Right renal cortex interstitium (tissue), 3 donors: ENCODE measurements around the gene OR7C1. TPM values are rescaled to one million over a fixed set of nuclear protein-coding genes. Genes with fewer than 3 reads are reported as not detected.
"Not testable (repeated sequence)": the region's sequence is repeated elsewhere in the genome, so short reads cannot be mapped to it uniquely, and the experiment has no call there.

ENCODE experiments used
- DNase-seq, 3 donors: peaks; one replicate each; pipeline ENCODE4 v3.0.0-alpha.2; 2013; ENCODE audit warnings: low read depth in 3 of 3, low spot score in 2 of 3
- polyA plus RNA-seq, 3 donors: library from polyadenylated mRNA; unstranded; fragments of 120-200 nt; gene quantifications; one replicate each; pipeline ENCODE4 v1.2.1, GENCODE V29; 2013; ENCODE audit not compliant: insufficient read length in 3 of 3

OR7C1 gene
- under 1 TPM; 0.08 to 0.17 (median 0.10) TPM for polyA plus RNA-seq

DNA sequence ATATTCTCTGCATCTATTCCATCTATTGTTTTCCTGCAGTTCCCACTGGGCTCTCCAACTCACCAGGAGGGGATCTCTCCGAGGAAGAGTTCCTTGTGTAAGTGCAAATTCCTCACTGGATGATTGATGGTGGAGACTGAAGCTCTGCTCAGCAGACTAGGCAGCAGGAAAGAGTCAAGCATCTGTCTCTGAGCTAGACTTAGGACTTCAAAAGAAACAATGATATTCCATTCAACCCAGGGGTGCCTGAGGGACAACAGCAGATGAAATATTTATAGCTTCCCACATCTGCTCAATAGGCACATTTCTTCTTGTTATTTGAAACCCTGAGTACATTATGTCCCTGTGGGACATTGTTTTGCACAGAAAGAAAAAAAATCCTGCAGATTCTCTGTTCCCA lies at the start of gene OR7C1, which contains the start of gene OR7A5:
OR7C1 (minus strand) TSS at position 175 of the 400 bp plus-strand sequence. CDS start 35,049 bp downstream, outside the sequence.
OR7A5 (minus strand) TSS at position 175 of the 400 bp plus-strand sequence. CDS start 6,944 bp downstream, outside the sequence.
- DNase-seq = peak; percentile 17 to 53 (median 47)

DNA sequence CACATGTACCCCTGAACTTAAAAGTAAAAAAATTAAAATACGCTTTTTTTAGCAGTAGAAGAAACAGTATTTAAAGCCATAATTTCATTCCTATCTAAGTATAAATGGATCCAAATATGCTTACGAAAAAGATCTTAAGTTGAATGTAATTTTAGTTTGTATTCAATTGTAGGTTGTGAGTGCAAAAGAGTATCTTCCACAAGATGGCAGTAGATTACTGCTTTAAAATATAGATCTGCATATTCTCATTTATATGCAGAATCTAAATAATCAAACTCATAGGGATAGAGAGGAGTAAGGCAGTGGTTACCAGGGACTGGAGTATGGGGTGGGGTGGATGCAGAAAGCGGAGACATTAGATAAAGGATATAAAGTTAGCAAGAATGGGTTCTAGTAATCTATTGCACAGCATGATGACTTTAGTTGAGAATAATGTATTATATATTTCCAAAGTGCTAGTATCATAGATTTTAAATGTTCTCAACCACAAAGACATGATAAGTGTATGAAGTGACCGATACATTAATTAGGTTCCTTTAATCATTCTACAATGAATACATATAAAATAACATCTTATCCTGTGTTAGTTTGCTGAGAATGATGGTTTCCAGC lies 36.7 kb upstream of the OR7C1 start:
- DNase-seq = no peak

DNA sequence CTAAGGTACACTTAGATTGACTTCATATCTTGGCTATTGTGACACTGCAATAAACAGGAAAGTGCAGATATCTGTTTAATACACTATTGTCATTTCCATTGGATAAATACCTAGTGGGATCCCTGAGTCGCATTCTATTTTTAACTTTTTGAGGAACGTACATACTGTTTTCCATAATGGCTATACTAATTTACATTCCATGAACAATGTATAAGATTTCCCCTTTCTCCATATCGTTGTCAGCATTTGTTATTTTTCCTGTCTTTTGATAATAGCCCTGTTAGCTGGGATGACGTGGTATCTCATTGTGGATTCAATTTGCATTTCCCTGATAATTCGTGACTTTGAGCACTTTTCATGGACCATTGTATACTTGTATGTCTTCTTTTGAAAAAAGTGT lies 33.5 kb upstream of the OR7C1 start:
- DNase-seq = no peak

GRCh38 chr19:14848822-14849221 lies 13.8 kb upstream of the OR7C1 start, which contains the start of gene OR7A10:
OR7A10 (minus strand) TSS chr19:14848922; CDS start chr19:14841877, 7,045 bp downstream.
- DNase-seq = no peak

DNA sequence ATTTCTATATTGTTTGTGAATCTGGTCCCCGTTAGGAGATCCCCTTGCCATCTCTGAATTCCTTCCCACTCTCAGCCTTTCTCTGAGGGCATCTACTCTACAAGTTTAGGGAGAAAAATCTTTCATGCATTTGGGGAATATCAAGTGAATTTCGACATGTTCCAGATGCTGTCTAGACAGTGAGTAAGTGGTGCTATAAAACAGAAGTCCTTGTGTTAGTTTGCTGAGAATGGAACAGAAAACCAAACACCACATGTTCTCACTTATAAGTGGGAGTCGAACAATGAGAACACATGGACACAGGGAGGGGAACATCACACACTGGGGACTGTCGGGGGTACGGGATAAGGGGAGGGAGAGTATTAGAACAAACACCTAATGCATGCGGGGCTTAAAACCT lies 8.6 kb upstream of the OR7C1 start:
- DNase-seq = peak in 1 of 3 donors; percentile 21

- no peak for DNase-seq
Observed at GRCh38 chr19:14843169-14843568, 8.2 kb upstream of the OR7C1 start.

- no peak for DNase-seq
Observed at GRCh38 chr19:14840206-14840605, 5.2 kb upstream of the OR7C1 start.

- no peak for DNase-seq
Observed at GRCh38 chr19:14837391-14837790, 2.4 kb upstream of the OR7C1 start.

- DNase-seq = no peak
Observed at GRCh38 chr19:14830702-14831101, 4.3 kb downstream of the OR7C1 start.

- no peak for DNase-seq
Observed at GRCh38 chr19:14826006-14826405, 9.0 kb downstream of the OR7C1 start.

- DNase-seq = no peak
Observed at GRCh38 chr19:14821937-14822336, 13.0 kb downstream of the OR7C1 start.

- no peak for DNase-seq
Observed at GRCh38 chr19:14818588-14818987, 16.4 kb downstream of the OR7C1 start.

GRCh38 chr19:14817052-14817451 lies 17.9 kb downstream of the OR7C1 start:
- DNase-seq = no peak

DNA sequence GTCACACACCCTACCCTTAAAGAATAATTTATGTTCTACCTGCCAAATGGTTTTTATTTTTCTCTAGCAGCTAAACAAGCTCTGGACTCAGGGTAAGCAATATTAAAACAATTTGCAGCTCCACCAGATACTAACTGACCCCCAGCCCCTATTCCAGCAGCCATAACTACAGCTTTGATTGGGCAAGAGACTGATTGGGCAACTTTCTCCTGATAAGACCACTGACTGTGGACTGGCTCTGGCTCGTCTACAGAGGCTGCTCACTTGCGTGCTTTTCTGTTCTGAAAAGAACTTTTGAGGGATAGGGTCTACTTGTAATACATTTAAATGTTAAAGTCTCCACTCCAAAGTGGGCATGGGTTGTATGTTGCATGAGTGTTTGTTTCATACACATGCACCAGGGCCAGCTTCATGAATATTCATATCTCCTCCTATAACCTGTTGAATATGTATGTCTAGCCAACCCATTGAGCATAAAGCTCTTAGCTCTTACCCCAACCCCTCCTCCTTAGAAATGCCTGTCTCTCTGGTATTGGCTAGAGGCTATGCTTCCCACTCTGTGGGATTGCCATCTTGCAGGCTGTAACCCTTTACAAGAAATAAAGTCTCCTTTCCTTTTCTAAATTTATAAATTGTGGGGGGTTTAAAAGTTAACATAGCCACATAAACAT lies 19.9 kb downstream of the OR7C1 start:
- no peak for DNase-seq

DNA sequence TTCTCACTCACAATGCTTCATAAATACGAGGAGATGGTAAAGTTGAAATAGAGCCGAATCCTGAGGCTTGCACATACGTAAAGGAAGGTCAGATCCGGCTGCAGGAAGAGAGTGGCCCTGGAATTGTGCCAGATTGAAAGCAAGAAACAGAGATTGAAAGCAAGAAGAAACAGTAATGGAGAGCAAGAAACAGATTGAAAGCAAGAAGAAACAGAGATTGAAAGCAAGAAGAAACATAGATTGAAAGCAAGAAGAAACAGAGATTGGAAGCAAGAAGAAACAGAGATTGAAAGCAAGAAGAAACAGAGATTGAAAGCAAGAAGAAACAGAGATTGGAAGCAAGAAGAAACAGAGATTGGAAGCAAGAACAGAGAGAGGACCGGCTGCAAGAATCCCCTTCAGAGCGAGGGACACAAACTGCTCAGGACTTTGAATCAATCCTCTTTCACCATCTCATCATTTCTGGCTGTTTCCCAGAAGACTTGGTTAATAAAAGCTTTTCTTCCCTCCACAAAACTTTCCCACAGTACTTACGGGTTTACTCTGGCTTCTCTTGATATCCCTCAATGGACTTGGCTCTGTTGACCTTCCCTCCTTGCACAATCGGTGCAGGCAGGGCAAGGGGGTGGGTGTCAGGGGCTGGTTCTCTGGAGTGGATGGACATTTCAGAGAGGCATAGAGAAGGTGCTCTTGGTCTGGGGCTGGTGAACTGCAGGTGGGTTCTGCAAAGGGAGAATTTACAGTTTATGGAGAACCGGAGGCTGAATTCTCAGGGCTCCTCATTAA lies 25.5 kb downstream of the OR7C1 start:
- no peak for DNase-seq

GRCh38 chr19:14804765-14805164 lies 30.2 kb downstream of the OR7C1 start:
- no peak for DNase-seq

GRCh38 chr19:14798760-14799159 lies 36.2 kb downstream of the OR7C1 start:
- no peak for DNase-seq

- no peak for DNase-seq
Observed at GRCh38 chr19:14796021-14796420, 39.0 kb downstream of the OR7C1 start.

DNA sequence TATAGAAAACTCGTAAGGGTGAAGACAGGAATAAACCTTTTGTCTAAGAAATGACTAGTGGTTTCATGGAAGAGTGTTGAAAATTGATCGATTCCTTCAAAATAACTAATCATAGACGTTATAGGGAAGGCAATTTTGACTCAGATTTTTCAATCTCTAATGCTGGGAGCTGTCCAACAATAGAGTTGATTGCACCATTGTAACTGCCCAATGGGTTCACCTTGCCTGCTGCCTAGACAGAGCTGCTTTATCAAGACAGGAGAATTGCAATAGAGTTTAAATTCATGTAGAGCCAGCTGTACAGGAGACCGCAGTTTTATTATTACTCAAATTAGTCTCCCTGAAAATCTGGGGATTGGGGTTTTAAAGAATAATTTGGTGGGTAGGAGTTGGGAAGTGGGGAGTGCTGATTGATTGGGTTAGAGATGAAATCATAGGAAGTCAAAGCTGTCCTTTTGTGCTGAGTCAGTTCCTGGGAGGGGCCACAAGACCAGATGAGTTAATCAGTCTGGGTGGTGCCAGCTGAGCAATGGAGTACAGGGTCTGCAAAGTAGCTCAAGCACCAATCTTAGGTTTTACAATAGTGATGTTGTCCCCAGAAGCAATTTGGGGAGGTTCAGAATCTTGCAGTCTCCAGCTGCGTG lies 39.8 kb downstream of the OR7C1 start:
- no peak for DNase-seq

GRCh38 chr19:14792250-14792649 lies 42.7 kb downstream of the OR7C1 start:
- DNase-seq = not testable (repeated sequence)

DNA sequence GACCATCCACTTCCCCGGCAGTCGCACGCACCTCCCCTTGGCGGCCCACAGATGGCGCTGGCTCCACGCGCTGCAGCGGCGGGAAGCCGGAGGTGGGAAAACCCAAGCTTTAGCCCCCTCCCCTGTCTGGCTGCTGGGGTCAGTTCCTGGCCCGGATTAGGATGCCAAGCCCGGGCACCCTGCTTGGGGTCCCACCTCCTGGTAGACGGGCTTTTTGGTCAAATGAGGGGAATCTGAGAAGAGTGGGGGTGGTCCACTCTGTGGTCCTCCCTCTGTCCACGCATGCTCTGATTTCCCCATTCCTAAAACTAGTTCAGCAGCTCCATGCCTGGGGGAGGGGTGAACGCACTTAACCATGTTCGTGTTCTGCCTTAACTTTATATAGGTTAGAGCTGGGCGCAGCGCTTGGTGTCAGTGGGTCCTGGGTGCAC lies 48.5 kb downstream of the OR7C1 start:
- peak in 1 of 3 donors; percentile 12 for DNase-seq
